ENCODE results near the gene HEXD.
"Not testable (repeated sequence)": the region's sequence is repeated elsewhere in the genome, so short reads cannot be mapped to it uniquely, and the experiment has no call there.

- TF ChIP-seq POLR2AphosphoS5 (IDR thresholded peaks at IDR 0.05; ENCODE audit: borderline replicate concordance, low read depth, low read length); EZH2 (IDR thresholded peaks at IDR 0.05): not testable (repeated sequence)
These were observed 35.0 kb downstream of the HEXD start for GRCh38 chr17:82453151-82453550.

Data from SK-N-MC (cell line).